A673 (cell line): ENCODE measurements around the gene C8G.

Source experiments
- CTCF ChIP-seq: fragments of 300-800, 200-600 bp; sonication (generic); conservative IDR thresholded peaks from 2 replicates; pipeline ENCODE4 v1.5.1; 2017; ENCODE audit warnings: low read depth, mild to moderate bottlenecking, antibody characterized with exemption, low read length, moderate library complexity, mixed read lengths
- EZH2 ChIP-seq: fragments of 200-600 bp; sonication (generic); IDR thresholded peaks from 2 replicates; pipeline ENCODE4 v1.6.1; 2017; ENCODE audit warnings: borderline replicate concordance, low read depth, mild to moderate bottlenecking, mixed read lengths, antibody characterized with exemption, low read length; ENCODE audit not compliant: poor library complexity, severe bottlenecking

GRCh38 chr9:136898483-136899100, 46.5 kb upstream of the C8G start:
- no peak for TF ChIP-seq CTCF
- no peak for TF ChIP-seq EZH2
